Posterior cingulate gyrus (tissue), 11 donors: ENCODE measurements around the gene NAA15.
"Not testable (repeated sequence)": the region's sequence is repeated elsewhere in the genome, so short reads cannot be mapped to it uniquely, and the experiment has no call there.

Experiments
- DNase-seq, 10 donors: peaks; one replicate each; pipeline versions ENCODE4 v3.0.0 to v3.0.0-alpha.2; 2020 to 2021; ENCODE audit warnings: mixed read lengths in 3 of 10
- intact Hi-C: fragments of 100-400 bp; cut with DNase I; formaldehyde crosslinking; loops from one replicate; pipeline ENCODE4 v1.15.1; 2023

NAA15 gene

GRCh38 chr4:139301113-139301820 lies at the start of gene NAA15:
NAA15 (plus strand) TSS chr4:139301505; CDS start chr4:139301778, 273 bp downstream.
- intact Hi-C loops = loop anchor here (1.0 to 5.0 kb wide), 2 partner anchors 123 to 219 kb away; no protein-coding TSS in a partner anchor
- DNase-seq = peak; percentile 94 to 99 (median 97)

- intact Hi-C loops = no loop called here
- DNase-seq = no peak
Observed at GRCh38 chr4:139253046-139253445, 48.3 kb upstream of the NAA15 start.

DNA sequence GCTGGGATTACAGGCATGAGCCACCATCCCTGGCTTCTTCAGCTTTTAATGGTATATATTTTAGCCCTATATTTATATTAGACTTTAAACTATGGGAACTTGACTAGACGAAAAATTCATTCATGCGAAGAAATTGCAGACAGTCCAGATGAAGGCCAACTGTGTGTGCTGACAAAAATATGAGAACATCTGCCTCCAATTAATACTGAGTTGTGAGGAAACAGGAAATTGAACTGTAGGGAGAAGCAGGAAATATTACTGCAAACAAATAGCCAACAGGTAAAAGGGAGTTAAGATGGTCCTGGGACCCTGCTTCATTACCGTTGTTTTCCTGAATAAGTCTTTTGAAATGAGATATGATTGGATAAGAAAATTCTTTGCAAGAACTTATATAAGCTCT lies 47.6 kb upstream of the NAA15 start:
- intact Hi-C loops = no loop called here
- no peak for DNase-seq

GRCh38 chr4:139255581-139255980 lies 45.7 kb upstream of the NAA15 start:
- intact Hi-C loops, DNase-seq: not testable (repeated sequence)

GRCh38 chr4:139256349-139256748 lies 45.0 kb upstream of the NAA15 start:
- no peak for DNase-seq
- intact Hi-C loops = no loop called here

DNA sequence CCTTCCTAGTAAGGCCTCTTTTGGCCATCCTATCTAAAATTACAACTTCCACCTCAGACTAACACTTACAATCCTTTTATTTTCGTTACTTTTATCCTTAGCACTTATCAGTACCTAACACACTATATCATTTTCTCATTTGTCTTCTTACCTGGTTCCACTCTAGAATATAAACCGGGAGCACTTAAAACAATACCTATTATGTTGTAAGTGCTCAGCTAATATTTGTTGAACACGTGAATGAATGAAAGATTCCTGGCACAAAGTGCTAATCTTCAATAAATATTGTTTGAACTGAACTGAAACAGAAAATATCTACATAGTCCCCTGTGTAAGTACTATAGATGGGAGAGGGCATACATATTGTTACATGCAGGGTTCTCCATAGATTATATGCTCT lies 35.7 kb upstream of the NAA15 start:
- intact Hi-C loops = no loop called here
- no peak for DNase-seq

DNA sequence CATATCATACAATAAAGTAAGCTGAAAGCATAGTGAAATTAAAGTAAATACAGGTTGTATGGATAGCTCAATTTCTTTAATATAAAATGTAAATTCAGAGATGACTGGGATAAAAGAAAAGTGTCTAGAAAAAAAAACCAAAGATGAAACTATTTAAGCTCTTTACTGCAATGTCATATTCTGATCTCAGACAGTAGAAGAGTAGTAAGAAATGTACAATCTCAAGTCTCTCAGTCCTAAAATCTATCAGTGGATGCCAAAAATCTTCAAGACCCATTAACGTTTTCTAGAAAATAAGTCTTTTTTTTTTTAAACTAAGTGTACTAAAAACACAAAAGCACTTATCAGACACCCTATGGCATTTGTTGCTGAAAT lies 35.1 kb upstream of the NAA15 start:
- DNase-seq = no peak
- intact Hi-C loops = no loop called here

DNA sequence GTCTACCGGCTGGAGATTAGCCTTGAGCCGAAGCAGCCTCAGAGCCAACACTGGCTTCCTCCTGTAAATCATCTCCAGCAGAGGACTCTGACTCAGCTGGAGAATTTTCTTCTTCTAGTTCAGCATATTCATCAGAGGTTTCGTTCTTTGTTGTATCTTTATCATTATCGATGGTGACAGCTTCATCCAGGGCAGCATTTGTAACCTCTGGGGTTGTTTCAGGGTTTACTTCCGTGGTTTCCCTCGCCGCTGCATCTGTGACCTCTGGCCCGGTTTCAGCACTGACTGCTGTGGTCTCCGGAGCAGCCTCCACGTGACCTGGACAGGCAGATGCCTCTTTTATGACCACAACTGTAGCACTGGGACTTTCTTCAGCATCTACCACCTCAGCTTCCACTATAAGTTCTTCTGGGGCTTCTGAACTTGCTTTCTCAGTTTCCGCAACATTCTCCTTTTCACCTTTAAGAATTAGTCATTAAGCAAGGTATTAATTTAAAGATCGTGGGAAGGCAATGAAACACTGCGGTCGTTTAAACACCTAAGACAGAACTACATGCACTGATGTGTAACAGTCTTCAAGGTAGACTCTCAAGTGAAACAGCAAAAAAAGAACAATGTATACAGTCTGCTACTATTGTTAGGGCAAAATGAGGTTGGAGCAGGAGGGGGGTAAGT lies 34.6 kb upstream of the NAA15 start:
- intact Hi-C loops = no loop called here
- peak in 6 of 10 donors; percentile 14 to 88 (median 30) for DNase-seq

DNA sequence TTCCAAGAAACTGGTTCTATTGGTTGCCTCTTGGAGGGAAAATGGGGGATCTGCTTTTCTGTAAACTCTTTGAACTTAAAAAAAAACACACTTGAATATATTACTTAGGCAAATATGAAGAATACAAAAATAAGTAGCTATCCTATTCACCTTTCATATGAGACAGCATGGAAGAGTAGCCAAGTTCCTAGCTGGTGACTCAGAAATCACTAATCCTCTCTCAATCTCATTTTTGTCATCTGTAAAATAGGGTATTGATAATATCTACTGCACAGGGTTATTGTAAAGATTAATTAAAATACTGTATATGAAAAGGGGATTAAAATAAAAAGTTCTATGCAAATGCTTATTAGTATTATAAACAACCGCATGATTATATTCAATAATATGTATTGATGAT lies 34.0 kb upstream of the NAA15 start:
- intact Hi-C loops = no loop called here
- no peak for DNase-seq

GRCh38 chr4:139273835-139274234 lies 27.5 kb upstream of the NAA15 start:
- intact Hi-C loops = no loop called here
- no peak for DNase-seq

- intact Hi-C loops = no loop called here
- no peak for DNase-seq
Observed at GRCh38 chr4:139274790-139275189, 26.5 kb upstream of the NAA15 start.

DNA sequence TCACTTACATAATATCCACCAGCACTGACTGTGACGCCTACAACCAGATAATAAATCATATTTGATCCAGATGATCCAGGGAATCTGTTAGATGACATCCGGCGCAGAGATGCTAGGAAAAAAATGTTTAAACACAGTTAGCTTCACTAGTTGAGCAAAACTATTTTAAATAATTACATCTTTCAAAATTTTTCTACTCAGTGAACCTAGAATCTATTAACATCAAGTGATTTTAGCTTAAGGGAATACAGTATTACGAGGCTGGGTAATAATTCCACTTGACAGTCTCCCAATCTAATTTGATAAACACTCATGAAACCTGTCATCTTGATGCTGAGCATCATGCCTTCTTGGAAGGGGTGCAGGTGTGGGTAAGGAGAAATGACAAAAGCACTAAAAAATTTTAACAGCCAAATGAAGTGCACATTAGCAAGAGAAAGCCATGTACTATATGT lies 26.0 kb upstream of the NAA15 start:
- intact Hi-C loops = no loop called here
- no peak for DNase-seq

- intact Hi-C loops = no loop called here
- DNase-seq = no peak
Observed at GRCh38 chr4:139278485-139278884, 22.8 kb upstream of the NAA15 start.

- intact Hi-C loops = no loop called here
- DNase-seq = peak in 2 of 10 donors; percentile 18 to 19
Observed at GRCh38 chr4:139278912-139279759, 22.2 kb upstream of the NAA15 start.

GRCh38 chr4:139279760-139280620 lies 21.3 kb upstream of the NAA15 start, which contains the start of gene MGARP:
MGARP (minus strand) TSS chr4:139280225; CDS start chr4:139280158, 67 bp downstream.
- intact Hi-C loops = no loop called here
- DNase-seq = peak in 8 of 10 donors; percentile 24 to 91 (median 54)

DNA sequence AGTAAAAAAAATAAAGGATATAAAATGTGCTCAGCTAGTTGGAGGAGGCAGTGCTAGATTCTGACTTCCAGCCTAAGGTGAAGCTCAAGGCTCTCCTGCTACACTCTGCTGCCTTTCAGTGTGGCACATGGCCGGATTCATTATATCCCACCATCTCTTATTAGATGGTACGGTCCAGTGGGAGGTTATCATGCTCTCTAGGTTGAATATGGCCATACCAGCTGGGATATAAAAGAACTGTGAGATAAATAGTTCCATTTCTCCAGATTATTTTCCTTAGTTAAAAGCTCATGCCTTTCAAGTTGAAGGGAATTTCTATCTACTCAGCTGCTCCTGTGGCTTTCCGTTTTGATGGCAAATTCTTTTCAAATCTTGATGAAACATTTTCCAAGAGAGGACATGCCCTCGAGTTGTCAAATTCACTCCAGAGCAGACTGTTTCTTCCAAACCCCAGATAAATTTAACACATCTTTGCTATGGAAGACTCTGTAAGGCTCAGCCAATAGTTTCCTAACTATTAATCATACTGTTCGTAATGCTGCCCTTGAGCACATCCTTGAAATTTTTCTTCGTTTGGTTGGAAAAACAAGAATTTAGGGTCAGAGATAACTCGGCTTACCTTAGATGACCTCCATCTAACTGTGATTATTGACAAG lies 19.1 kb upstream of the NAA15 start:
- intact Hi-C loops = no loop called here
- no peak for DNase-seq

DNA sequence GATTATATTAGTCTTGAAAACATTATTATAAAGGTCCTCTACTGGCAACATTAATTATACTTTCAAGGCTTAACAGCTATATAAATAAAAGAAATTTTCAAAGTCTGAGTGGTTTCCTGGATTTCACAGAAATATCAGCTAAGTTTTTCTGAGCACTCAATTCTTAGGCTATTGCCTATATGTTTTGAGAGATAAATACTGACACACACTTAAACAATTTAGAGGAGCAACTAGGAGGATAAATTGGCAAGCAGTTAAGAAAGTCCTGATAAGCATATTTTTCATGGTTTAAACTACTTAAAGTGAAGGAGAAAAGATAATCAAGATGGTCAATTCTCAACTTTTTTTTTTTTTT lies 18.6 kb upstream of the NAA15 start:
- intact Hi-C loops = no loop called here
- no peak for DNase-seq

DNA sequence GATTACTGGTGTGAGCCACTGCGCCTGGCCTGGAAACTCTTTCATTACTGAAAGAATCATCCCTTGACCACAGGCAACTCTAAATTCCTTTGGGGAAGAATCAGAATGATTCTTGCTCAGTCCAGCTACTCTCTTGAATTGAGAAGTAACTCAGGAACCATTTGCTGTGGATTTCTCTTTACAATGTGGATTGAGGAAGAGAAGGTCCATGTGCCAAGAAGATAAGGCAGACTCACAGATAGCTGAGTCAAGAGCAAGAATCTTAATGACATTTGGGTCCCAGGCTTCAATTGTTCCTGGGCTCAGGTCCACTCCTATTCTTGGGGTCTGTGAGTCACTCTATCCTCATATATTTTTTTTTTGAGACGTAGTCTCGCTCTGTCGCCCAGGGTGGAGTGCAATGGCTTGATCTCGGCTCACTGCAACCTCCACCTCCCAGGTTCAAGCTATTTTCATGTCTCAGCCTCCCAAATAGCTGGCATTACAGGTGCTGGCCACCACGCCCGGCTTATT lies 15.1 kb upstream of the NAA15 start:
- intact Hi-C loops = no loop called here
- no peak for DNase-seq

GRCh38 chr4:139295206-139295941 lies 5.9 kb upstream of the NAA15 start:
- peak; percentile 96 to 100 (median 99) for DNase-seq
- intact Hi-C loops = loop anchor here (1.0 to 5.0 kb wide), 4 partner anchors 67 to 265 kb away; no protein-coding TSS in a partner anchor
